ENCODE results near the gene TMEM37. TPM values are rescaled to one million over a fixed set of nuclear protein-coding genes. Genes with fewer than 3 reads are reported as not detected.

TMEM37 gene
- 1 to 10 TPM; 1.7 to 2.8 (median 2.2) TPM for total RNA-seq

- Histone ChIP-seq H3K4me1 (peaks cover 13 to 35% (median 25%) of the 10 kb centered on the region in 4 donors), H3K27ac (replicated peaks in 1 of 4) (peak within 1 kb of the TSS; percentile 46 to 61 (median 49)), H3K9me3 (no peaks in the 10 kb centered on the region), H3K27me3 (no peaks in the 10 kb centered on the region), H3K36me3 (no peaks in the 10 kb centered on the region), H3K4me3 (peak within 1 kb of the TSS; percentile 57 to 75 (median 62))
- intact Hi-C loops (cut with DNase I) = no loop called here
- DNase-seq (ENCODE audit: extremely low spot score) = no peak
- WGBS = 14% methylated on average over 41 of the region's 72 CpGs
- TF ChIP-seq POLR2A (IDR thresholded peaks at IDR 0.05; ENCODE audit: low read depth) (no peak), CTCF (IDR thresholded peaks at IDR 0.05) (no peak), POLR2AphosphoS5 (IDR thresholded peaks at IDR 0.05) (peak in 1 of 2 donors; percentile 32)
Observed at GRCh38 chr2:119431155-119431975, at the start of gene TMEM37. TSS of gene TMEM37 (plus strand) at chr2:119431854. CDS start at chr2:119431904, 50 bp downstream.

DNA sequence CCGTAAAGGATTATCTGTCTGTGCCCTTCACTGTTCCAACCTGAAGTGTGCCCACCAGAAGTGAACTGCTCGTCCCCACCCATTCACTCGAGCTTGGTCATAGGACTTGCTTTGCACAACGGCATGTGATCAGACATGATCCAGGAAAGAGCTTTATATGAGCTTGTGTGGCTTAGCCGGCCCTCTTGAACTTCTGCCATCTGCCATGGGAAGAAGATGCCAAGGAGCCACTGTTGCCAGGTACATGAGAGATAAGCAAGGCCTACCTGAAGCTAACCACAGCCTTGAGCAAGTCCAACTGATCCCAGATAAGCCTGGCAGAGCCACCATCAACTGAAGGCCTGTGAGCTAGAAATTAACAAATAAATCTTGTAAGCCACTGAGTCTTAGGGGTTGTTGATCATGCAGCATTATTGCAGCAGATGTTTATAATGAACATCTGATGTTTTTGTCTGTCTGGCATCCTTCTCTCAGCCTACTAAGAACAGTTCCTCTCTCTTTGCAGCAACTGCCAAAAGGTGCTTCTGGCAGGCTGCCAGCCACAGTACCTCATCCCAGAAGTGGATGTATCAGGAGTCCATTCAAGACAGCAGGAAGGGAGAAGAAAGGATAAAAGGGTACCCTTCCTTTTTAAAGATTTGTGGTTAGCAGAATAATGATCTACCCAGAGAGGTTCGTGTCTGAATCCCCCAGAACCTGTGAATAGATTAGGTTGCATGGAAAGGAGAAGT is 48.1 kb upstream of the TMEM37 start:
- no peak for DNase-seq (ENCODE audit: extremely low spot score)
- Histone ChIP-seq H3K9me3 (no peaks in the 10 kb centered on the region), H3K27ac (replicated peaks in 1 of 4) (no peak overlapping the region), H3K4me1 (peaks cover 9 to 17% (median 11%) of the 10 kb centered on the region in 4 donors), H3K27me3 (no peaks in the 10 kb centered on the region), H3K4me3 (no peak overlapping the region), H3K36me3 (no peaks in the 10 kb centered on the region)
- intact Hi-C loops (cut with DNase I) = no loop called here
- TF ChIP-seq POLR2AphosphoS5 (IDR thresholded peaks at IDR 0.05) = no peak
- TF ChIP-seq CTCF (IDR thresholded peaks at IDR 0.05) = no peak
- no peak for TF ChIP-seq EP300 (IDR thresholded peaks at IDR 0.05)
- no peak for TF ChIP-seq POLR2A (IDR thresholded peaks at IDR 0.05; ENCODE audit: low read depth)
- 85% methylated on average over 6 of the region's 6 CpGs for WGBS

- H3K4me1 ChIP-seq = peaks cover 15 to 26% (median 20%) of the 10 kb centered on the region in 4 donors
- DNase-seq (ENCODE audit: extremely low spot score) = no peak
- no peak for TF ChIP-seq POLR2AphosphoS5 (IDR thresholded peaks at IDR 0.05)
- no peaks in the 10 kb centered on the region for H3K9me3 ChIP-seq
- H3K27ac ChIP-seq (replicated peaks in 1 of 4) = no peak overlapping the region
- H3K36me3 ChIP-seq = no peaks in the 10 kb centered on the region
- intact Hi-C loops (cut with DNase I) = no loop called here
- no peaks in the 10 kb centered on the region for H3K27me3 ChIP-seq
- WGBS = 91% methylated on average over 4 of the region's 4 CpGs
- no peak overlapping the region for H3K4me3 ChIP-seq
Observed at GRCh38 chr2:119384971-119385370, 46.7 kb upstream of the TMEM37 start.

GRCh38 chr2:119385466-119385865 is 46.2 kb upstream of the TMEM37 start:
- H3K9me3 ChIP-seq = no peaks in the 10 kb centered on the region
- no peak overlapping the region for H3K27ac ChIP-seq (replicated peaks in 1 of 4)
- DNase-seq (ENCODE audit: extremely low spot score) = no peak
- peaks cover 16 to 30% (median 24%) of the 10 kb centered on the region in 4 donors for H3K4me1 ChIP-seq
- H3K36me3 ChIP-seq = no peaks in the 10 kb centered on the region
- no peak overlapping the region for H3K4me3 ChIP-seq
- intact Hi-C loops (cut with DNase I) = no loop called here
- no peaks in the 10 kb centered on the region for H3K27me3 ChIP-seq
- 87% methylated on average over 3 of the region's 3 CpGs for whole genome bisulfite sequencing
- TF ChIP-seq POLR2AphosphoS5 (IDR thresholded peaks at IDR 0.05) (no peak), POLR2A (IDR thresholded peaks at IDR 0.05; ENCODE audit: low read depth) (no peak), EP300 (IDR thresholded peaks at IDR 0.05) (no peak), CTCF (IDR thresholded peaks at IDR 0.05) (no peak)
